ENCODE data around the gene FGD5. TPM values are rescaled to one million over a fixed set of nuclear protein-coding genes. Genes with fewer than 3 reads are reported as not detected.

The FGD5 gene
- total RNA-seq, 2 donors from 2014 or later: 15.3 to 17.0 TPM

DNA sequence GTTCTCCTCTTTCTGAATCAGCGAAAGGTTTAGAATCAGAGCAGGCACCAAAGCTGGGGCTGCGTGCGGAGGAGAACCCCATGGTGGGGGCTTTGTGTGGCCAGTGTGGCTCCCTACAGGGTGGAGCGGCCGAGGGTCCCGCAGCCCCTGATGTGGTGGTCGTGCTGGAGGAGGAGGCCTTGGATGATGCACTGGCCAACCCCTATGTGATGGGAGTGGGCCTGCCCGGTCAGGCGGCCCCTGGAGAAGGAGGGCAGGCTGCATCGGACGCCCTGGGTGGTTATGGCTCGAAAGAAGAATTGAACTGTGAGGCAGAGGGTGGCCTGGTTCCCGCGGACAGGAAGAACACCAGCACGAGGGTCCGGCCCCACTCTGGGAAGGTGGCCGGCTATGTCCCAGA lies 1.4 kb downstream of the FGD5 start:
- 94 to 98% methylated on average over 8 to 17 of the region's 17 CpGs for WGBS, 2 experiments (ENCODE audit: insufficient coverage in 1 of 2, insufficient read length in 1 of 2)
- H3K36me3 Mint-ChIP-seq (ENCODE audit: low read depth): peaks cover 21% of the 10 kb centered on the region

GRCh38 chr3:14821151-14821550 lies 2.4 kb downstream of the FGD5 start:
- H3K9ac ChIP-seq (ENCODE audit: extremely low read depth, low read length, poor library complexity, severe bottlenecking): no peak overlapping the region
- H3K36me3 ChIP-seq (ENCODE audit: control insufficient read depth, insufficient read depth, low read length): no peaks in the 10 kb centered on the region
- 92 to 96% methylated on average over 9 to 16 of the region's 16 CpGs for WGBS, 2 experiments (ENCODE audit: insufficient coverage in 1 of 2, insufficient read length in 1 of 2)
- Mint-ChIP-seq H3K27ac (no peak overlapping the region), H3K4me3 (no peak overlapping the region), H3K9me3 (no peaks in the 10 kb centered on the region), H3K4me1 (peaks cover 26% of the 10 kb centered on the region), H3K36me3 (ENCODE audit: low read depth) (peaks cover 21% of the 10 kb centered on the region), H3K27me3 (ENCODE audit: insufficient read depth) (peaks cover 13% of the 10 kb centered on the region)
- peaks cover 8% of the 10 kb centered on the region for H3K4me1 ChIP-seq (ENCODE audit: control insufficient read depth, insufficient read depth, low read length)
- DNase-seq: no peak
- no peaks in the 10 kb centered on the region for H3K9me3 ChIP-seq (ENCODE audit: control insufficient read depth, low read length)
- H3K27ac ChIP-seq (ENCODE audit: low read depth, low read length): no peak overlapping the region
- TF ChIP-seq CTCF (conservative IDR thresholded peaks at IDR 0.05): no peak
- no peak overlapping the region for H3K4me3 ChIP-seq (ENCODE audit: low read length)
- H3K27me3 ChIP-seq (ENCODE audit: control insufficient read depth, insufficient read depth, low read length, poor library complexity, severe bottlenecking): peaks cover 6% of the 10 kb centered on the region

More for the DNA sequence above, 1.4 kb downstream of the FGD5 start:
- no peak overlapping the region for H3K9ac ChIP-seq (ENCODE audit: extremely low read depth, low read length, poor library complexity, severe bottlenecking)
- no peak overlapping the region for H3K4me3 ChIP-seq (ENCODE audit: low read length)
- no peak for DNase-seq
- H3K36me3 ChIP-seq (ENCODE audit: control insufficient read depth, insufficient read depth, low read length): no peaks in the 10 kb centered on the region
- TF ChIP-seq CTCF (conservative IDR thresholded peaks at IDR 0.05): no peak
- Mint-ChIP-seq H3K27me3 (ENCODE audit: insufficient read depth) (peaks cover 13% of the 10 kb centered on the region), H3K4me1 (peaks cover 26% of the 10 kb centered on the region), H3K9me3 (no peaks in the 10 kb centered on the region), H3K4me3 (no peak overlapping the region), H3K27ac (no peak overlapping the region)
- peaks cover 8% of the 10 kb centered on the region for H3K4me1 ChIP-seq (ENCODE audit: control insufficient read depth, insufficient read depth, low read length)
- H3K27ac ChIP-seq (ENCODE audit: low read depth, low read length): no peak overlapping the region
- H3K9me3 ChIP-seq (ENCODE audit: control insufficient read depth, low read length): no peaks in the 10 kb centered on the region
- H3K27me3 ChIP-seq (ENCODE audit: control insufficient read depth, insufficient read depth, low read length, poor library complexity, severe bottlenecking): peaks cover 6% of the 10 kb centered on the region

DNA sequence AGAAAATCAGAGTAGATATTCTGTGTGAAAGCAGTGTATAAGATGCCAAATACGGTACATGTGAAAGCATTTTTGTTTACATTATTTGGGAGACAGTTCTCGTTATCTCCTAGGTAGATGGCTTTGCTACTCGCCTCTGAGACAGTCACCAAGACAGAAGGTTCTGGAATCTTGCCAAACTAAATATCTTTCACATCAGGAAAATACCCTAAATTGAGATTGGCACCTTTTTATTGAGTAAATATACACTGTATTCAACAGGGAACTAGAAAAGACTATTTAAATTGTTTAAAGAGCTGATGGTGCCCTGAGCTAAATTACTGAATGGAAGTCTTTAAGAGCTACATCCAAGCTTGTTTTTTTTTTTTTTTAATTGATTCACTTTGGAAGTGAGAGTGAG lies 3.4 kb downstream of the FGD5 start:
- peaks cover 13% of the 10 kb centered on the region for H3K27me3 Mint-ChIP-seq (ENCODE audit: insufficient read depth)

More for the DNA sequence above, 3.4 kb downstream of the FGD5 start:
- Histone ChIP-seq H3K9ac (ENCODE audit: extremely low read depth, low read length, poor library complexity, severe bottlenecking) (no peak overlapping the region), H3K4me1 (ENCODE audit: control insufficient read depth, insufficient read depth, low read length) (peaks cover 8% of the 10 kb centered on the region), H3K9me3 (ENCODE audit: control insufficient read depth, low read length) (no peaks in the 10 kb centered on the region), H3K36me3 (ENCODE audit: control insufficient read depth, insufficient read depth, low read length) (no peaks in the 10 kb centered on the region), H3K4me3 (ENCODE audit: low read length) (no peak overlapping the region), H3K27me3 (ENCODE audit: control insufficient read depth, insufficient read depth, low read length, poor library complexity, severe bottlenecking) (peaks cover 6% of the 10 kb centered on the region), H3K27ac (ENCODE audit: low read depth, low read length) (no peak overlapping the region)
- peaks cover 21% of the 10 kb centered on the region for H3K36me3 Mint-ChIP-seq (ENCODE audit: low read depth)
- peaks cover 26% of the 10 kb centered on the region for H3K4me1 Mint-ChIP-seq
- H3K9me3 Mint-ChIP-seq: no peaks in the 10 kb centered on the region
- H3K27ac Mint-ChIP-seq: no peak overlapping the region
- no peak for TF ChIP-seq CTCF (conservative IDR thresholded peaks at IDR 0.05)
- DNase-seq: no peak
- no peak overlapping the region for H3K4me3 Mint-ChIP-seq
- 94 to 100% methylated on average over 2 to 3 of the region's 3 CpGs for WGBS, 2 experiments (ENCODE audit: insufficient coverage in 1 of 2, insufficient read length in 1 of 2)
